ENCODE data around the gene TASP1. TPM values are rescaled to one million over a fixed set of nuclear protein-coding genes. Genes with fewer than 3 reads are reported as not detected.

TASP1 gene
- polyA plus RNA-seq, 3 donors: 2.3 to 3.3 (median 2.6) TPM

GRCh38 chr20:13356591-13356990, 282.1 kb downstream of the TASP1 start:
- Histone ChIP-seq H3K27me3 (ENCODE audit: control insufficient read depth in 2 of 2, insufficient read depth in 2 of 2, low read length in 2 of 2) (no peaks in the 10 kb centered on the region), H3K9ac (ENCODE audit: insufficient read depth, low read length, poor library complexity, severe bottlenecking) (no peak overlapping the region), H3K79me2 (ENCODE audit: insufficient read depth, low read length) (no peaks in the 10 kb centered on the region), H3K9me3 (replicated peaks in 1 of 2; ENCODE audit: control insufficient read depth in 1 of 2, insufficient read depth in 1 of 2, low read length in 2 of 2) (no peaks in the 10 kb centered on the region), H3K4me2 (replicated peaks; ENCODE audit: extremely low read depth, low read length, poor library complexity, severe bottlenecking) (no peak overlapping the region), H2AFZ (ENCODE audit: insufficient read depth, low read depth, low read length, poor library complexity, severe bottlenecking) (no peak overlapping the region), H3K4me3 (replicated peaks in 1 of 3; ENCODE audit: low read depth in 2 of 3, low read length in 3 of 3) (no peak overlapping the region), H3K27ac (ENCODE audit: low read depth in 1 of 2, low read length in 2 of 2) (no peak overlapping the region), H3K36me3 (replicated peaks in 1 of 2; ENCODE audit: control insufficient read depth in 1 of 2, insufficient read depth in 2 of 2, low read length in 2 of 2) (no peaks in the 10 kb centered on the region), H4K20me1 (ENCODE audit: insufficient read depth, low read length) (no peaks in the 10 kb centered on the region), H3K4me1 (ENCODE audit: control insufficient read depth in 1 of 2, insufficient read depth in 2 of 2, low read length in 2 of 2) (no peaks in the 10 kb centered on the region)
- no peak overlapping the region for H3K4me3 Mint-ChIP-seq
- H3K4me1 Mint-ChIP-seq: no peaks in the 10 kb centered on the region
- peaks cover 6 to 17% (median 9%) of the 10 kb centered on the region in 7 donors for H3K9me3 Mint-ChIP-seq
- intact Hi-C loops (cut with micrococcal nuclease): no loop called here
- H3K27ac Mint-ChIP-seq: no peak overlapping the region
- no peak for DNase-seq
- H3K27me3 Mint-ChIP-seq (ENCODE audit: low read depth in 3 of 3): peaks cover 1 to 3% (median 2%) of the 10 kb centered on the region in 3 donors
- H3K36me3 Mint-ChIP-seq: no peaks in the 10 kb centered on the region
- no peak for TF ChIP-seq CTCF (IDR thresholded peaks at IDR 0.05)

- Mint-ChIP-seq H3K27ac (no peak overlapping the region), H3K4me3 (no peak overlapping the region), H3K36me3 (no peaks in the 10 kb centered on the region), H3K4me1 (no peaks in the 10 kb centered on the region), H3K27me3 (ENCODE audit: low read depth in 3 of 3) (peaks cover 1 to 3% (median 2%) of the 10 kb centered on the region in 3 donors), H3K9me3 (peaks cover 6 to 15% (median 9%) of the 10 kb centered on the region in 7 donors)
- no peaks in the 10 kb centered on the region for H3K36me3 ChIP-seq (replicated peaks in 1 of 2; ENCODE audit: control insufficient read depth in 1 of 2, insufficient read depth in 2 of 2, low read length in 2 of 2)
- no peaks in the 10 kb centered on the region for H3K9me3 ChIP-seq (replicated peaks in 1 of 2; ENCODE audit: control insufficient read depth in 1 of 2, insufficient read depth in 1 of 2, low read length in 2 of 2)
- H3K27ac ChIP-seq (ENCODE audit: low read depth in 1 of 2, low read length in 2 of 2): no peak overlapping the region
- no peaks in the 10 kb centered on the region for H3K79me2 ChIP-seq (ENCODE audit: insufficient read depth, low read length)
- H2AFZ ChIP-seq (ENCODE audit: insufficient read depth, low read depth, low read length, poor library complexity, severe bottlenecking): no peak overlapping the region
- no peaks in the 10 kb centered on the region for H4K20me1 ChIP-seq (ENCODE audit: insufficient read depth, low read length)
- no peak for TF ChIP-seq CTCF (IDR thresholded peaks at IDR 0.05)
- no peak overlapping the region for H3K4me3 ChIP-seq (replicated peaks in 1 of 3; ENCODE audit: low read depth in 2 of 3, low read length in 3 of 3)
- H3K4me2 ChIP-seq (replicated peaks; ENCODE audit: extremely low read depth, low read length, poor library complexity, severe bottlenecking): no peak overlapping the region
- DNase-seq: no peak
- no peaks in the 10 kb centered on the region for H3K4me1 ChIP-seq (ENCODE audit: control insufficient read depth in 1 of 2, insufficient read depth in 2 of 2, low read length in 2 of 2)
- H3K9ac ChIP-seq (ENCODE audit: insufficient read depth, low read length, poor library complexity, severe bottlenecking): no peak overlapping the region
- H3K27me3 ChIP-seq (ENCODE audit: control insufficient read depth in 2 of 2, insufficient read depth in 2 of 2, low read length in 2 of 2): no peaks in the 10 kb centered on the region
- intact Hi-C loops (cut with micrococcal nuclease): no loop called here
These were observed 282.7 kb downstream of the TASP1 start for GRCh38 chr20:13355941-13356486.
